PC-9 (cell line): ENCODE results near the gene CNTNAP2.

Source experiments
- EZH2 ChIP-seq: fragments of 200-600 bp; sonication (generic); IDR thresholded peaks from 2 replicates; pipeline ENCODE4 v1.8.0; 2017; ENCODE audit warnings: antibody characterized with exemption, low read depth
- TF ChIP-seq, protein P1 (sequence below): fragments of 200-600 bp; sonication (generic); conservative IDR thresholded peaks from 2 replicates; pipeline ENCODE4 v1.6.1; 2017; ENCODE audit warnings: mixed run types, antibody characterized with exemption, mild to moderate bottlenecking, moderate library complexity

DNA sequence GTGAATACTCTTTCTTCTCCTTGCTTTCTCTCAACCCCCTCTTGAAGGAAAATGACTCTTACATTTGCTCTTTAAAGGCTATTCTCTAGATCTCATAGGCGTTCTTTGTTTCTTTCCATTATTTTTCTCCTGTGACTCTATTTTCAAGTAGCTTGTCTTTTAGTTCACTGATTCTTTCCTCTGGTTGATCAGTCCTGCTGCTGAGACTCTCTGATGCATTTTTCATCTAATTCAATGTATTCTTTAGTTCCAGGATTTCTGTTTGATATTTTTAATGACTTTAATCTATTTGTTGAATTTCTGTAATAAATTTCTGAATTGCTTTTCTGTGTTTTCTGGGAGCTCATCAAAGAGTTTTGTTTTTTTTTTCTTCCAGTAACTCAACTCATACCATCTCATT lies 397.7 kb downstream of the CNTNAP2 start:
- TF ChIP-seq, protein P1, sequence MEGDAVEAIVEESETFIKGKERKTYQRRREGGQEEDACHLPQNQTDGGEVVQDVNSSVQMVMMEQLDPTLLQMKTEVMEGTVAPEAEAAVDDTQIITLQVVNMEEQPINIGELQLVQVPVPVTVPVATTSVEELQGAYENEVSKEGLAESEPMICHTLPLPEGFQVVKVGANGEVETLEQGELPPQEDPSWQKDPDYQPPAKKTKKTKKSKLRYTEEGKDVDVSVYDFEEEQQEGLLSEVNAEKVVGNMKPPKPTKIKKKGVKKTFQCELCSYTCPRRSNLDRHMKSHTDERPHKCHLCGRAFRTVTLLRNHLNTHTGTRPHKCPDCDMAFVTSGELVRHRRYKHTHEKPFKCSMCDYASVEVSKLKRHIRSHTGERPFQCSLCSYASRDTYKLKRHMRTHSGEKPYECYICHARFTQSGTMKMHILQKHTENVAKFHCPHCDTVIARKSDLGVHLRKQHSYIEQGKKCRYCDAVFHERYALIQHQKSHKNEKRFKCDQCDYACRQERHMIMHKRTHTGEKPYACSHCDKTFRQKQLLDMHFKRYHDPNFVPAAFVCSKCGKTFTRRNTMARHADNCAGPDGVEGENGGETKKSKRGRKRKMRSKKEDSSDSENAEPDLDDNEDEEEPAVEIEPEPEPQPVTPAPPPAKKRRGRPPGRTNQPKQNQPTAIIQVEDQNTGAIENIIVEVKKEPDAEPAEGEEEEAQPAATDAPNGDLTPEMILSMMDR, result no peak
- no peak for TF ChIP-seq EZH2
